GDM1 (cell line): Measurements from ENCODE around the gene ATOSB.
A peak's percentile ranks its signal among the peaks of the same experiment; 100 is the strongest.

Source experiments
- DNase-seq: peaks from one replicate; lab custom pipeline; 2025; lab: John Stamatoyannopoulos, UW

The ATOSB gene

DNA sequence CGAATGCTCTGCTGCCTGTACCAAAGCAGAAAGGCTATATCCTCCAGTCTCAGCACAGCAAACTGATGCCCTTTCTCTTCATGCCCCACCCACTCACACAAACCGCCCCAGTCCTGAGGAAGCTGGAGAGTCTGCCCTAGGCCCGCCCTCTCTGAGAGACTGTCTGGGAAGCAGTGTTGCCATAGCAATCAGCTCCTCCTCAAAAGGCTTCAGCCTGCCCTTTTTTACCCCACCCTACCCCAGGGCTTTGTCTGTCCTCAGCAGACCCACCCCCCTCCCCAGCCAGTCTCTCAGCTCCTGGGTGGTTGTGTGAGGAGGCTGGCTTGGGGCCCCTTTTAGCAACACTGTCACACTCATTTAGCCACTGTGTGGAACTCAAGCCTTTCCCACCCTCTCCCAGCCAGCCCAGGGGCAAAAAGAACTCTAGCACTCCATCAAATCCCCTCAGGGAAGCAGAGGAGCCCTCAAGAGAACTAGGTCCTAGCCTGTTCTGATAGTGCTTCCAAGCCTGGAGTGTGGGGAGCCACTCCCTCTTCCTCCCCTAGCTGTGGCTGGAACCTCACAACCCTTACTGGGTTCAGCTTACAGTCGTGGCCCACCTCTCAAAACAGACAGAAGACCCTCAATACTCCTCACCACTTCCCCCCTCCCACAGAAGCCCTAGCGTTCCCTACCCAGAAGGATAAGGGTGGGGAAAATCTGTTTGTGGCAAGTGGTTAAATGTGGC, 1.4 kb downstream of the ATOSB start:
- DNase-seq: peak; percentile 80

DNA sequence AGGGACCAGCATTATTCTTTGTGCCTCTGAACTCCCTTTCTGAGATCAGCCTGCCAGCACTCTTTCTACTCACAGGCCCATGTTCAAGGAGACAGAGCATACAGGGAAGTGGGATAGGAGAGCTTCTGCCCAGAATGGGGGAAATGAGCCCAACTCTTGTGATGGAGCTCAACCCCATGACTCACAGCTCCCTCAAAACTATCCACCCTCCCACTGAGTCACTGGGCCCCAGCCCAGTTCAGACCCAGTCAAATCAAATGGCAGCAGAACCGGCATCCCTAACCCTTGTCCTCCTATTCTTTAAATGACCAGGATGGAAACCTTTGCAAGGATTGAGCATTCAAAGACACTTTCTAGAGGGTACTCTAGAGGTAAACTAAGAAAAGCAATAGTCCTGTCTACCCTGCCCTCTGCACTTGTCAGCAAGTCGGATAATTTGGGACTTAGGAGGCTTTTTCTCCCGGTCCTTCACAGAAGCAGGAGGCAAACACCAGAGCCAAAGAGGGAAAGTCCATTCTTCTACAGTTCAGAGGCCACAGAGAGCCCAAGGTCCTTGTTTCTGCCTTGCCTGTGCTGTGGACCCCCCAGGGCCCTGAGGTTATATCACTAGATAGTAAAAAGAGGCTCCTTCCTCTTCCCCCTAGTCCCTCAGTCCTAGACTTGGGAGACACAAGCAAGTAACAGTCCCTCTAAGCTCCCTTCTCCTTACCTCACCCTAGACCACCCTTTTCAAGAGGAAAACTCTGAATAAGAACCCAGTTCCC, 3.2 kb downstream of the ATOSB start:
- DNase-seq: no peak

DNA sequence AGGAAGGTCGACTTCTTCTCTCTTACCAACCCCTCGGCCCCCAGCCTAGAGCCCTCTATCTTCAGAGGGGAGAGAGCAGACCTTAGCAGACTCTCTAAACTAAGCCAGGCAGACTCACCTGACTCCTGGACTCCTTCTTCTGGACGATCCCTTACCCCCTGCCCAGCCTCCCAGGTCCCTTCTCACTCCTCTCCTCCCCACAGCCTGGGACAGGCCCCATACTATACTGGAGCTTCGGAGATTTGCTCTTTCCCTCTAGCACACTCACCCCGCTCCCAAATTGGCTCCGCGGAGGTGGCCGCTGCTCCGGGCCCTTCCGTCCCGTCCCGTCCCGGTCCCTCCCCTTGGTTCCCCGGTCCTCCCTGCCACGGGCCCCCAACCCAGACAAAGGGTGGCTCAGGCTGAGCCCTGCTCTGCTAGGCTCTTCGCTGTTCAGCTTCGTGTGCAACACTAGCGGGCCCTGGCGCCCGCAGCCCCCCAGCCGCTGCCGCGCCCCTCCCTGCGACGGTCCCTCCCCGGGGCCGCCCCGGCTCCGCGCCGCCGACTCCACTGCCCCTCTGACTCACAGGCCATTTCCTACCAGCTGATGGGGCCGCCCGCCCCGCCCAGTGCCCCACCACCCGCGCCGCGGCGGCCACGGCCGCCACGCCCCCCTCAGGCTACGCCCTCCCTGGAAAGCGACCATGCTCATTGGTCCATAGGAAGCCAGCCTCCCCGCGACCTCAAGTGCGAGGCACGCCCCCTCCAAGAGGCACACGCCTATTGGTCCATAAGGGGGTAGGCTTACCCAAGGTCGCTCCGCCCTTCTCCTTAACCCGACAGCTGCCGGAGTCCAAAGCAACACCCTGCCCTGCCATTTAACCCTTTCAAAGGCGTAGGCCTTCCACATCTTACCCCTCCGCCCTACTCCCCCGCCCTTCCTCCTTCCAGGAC, 4.4 kb downstream of the ATOSB start:
- peak; percentile 97 for DNase-seq

DNA sequence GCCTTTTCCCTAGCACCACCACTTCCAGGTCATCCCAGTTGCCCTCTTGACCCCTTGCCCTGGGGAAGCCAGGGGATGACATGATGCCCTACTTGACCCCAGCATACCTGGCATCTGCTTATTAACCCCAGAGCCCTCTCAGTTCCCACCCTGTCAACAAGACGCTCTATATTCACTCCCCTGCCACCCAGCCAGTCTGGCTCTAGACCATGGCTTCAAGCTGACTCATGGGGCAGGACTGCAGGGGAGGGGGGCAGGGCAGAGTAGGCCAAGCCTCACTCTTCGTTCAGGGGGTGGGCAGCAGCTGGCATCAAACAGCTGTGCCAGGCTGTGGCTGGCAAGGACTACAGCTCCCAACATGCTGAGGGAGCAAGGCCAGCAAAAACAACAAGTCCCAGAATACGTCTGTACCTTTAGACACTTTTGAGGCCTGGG, 5.3 kb downstream of the ATOSB start:
- DNase-seq: no peak

DNA sequence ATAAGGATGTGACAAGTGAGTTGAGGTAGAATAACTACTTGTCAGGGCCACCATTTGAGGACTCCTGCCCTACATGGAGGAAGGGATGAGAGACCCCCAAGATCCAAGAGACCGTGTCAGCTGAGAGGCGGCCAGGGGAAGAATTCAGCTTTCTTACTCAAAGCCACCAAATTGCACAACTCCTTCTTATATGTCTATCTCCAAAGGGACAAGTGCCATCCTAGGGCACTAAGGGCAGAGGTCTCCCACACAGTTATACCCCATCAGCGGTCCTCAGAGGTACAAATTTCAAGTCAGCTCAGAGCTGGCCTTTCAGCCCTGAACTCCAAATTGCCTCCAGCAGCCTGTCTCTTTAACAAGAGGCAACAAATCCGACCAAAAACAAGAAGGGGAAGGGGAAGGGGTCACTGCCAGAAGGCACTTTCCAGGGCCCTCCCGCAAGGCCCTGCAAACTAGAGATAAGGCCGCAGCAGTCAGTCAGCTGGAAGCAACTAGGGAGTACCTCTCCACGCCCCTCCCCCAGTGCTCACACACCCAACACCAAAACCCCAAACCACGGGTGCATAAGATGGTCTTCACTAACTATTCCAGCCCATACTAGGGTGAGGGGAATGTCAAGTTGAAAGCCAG, 6.6 kb downstream of the ATOSB start:
- peak; percentile 85 for DNase-seq

DNA sequence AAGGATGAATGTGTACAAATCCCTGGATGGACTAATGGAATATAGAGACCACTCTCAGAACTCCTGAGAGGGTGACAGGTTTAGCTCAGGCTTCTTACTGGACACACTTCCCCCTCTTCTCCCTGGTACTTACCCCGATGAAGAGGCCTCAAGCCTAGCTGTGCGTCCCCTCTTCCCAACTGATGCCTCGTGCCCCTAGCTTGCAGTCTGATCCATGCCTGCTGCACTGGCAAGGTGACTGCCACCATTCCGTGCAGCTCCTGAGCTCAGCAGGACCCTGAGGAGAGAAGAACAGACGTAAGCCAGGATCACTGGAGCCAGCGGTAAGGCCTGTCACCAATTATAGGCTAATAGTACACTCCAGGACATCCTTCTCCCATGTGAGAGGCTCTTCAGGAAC, 7.2 kb downstream of the ATOSB start:
- DNase-seq: no peak

DNA sequence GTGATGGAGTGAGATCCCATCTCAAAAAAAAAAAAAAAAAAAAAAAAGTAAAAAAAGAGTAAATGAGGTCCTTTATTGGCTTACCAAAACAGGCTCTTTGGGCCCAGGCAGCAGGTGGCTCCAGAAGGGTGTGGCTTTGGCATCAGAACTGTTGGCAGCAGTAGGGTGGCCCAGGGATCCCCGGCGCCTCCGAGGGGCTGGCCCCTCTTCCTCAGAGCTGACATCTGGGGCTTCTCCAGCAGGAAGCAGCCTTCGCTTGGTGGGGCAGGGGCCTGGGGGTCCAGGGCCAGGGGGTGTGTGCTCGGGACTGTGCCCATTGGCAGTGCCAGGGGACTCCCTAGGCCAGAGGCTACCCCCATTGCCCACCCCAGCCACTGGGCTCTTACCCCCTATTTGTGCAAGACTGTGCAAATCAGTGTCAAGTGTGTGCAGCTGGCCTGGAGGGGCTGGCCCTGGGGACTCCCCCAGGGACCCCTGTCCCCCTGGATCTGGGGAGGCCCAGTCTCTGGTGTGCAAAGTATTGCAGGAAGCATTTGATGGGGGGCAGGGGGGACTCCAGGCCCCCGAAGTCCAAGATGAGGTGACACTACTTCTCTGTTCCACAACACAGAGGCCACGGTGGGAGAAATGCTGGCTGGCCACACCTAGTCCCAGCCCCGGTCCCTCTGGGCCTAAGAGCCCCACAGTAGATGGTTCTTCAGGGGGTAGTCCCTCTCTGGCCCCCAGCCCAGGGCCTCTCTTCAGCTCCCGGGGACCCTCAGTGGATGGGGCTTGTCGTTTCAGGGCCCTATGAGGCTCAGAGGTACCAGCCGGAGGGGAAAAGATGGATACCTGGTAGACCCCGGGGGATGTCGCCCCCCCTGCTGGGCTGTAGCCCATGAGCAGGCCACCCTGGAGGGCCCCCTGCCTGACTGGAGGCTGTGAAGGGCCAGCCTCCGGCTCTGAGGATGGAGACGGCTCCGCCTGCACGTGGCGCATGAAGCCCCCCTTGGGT, 8.1 kb downstream of the ATOSB start:
- DNase-seq: no peak

DNA sequence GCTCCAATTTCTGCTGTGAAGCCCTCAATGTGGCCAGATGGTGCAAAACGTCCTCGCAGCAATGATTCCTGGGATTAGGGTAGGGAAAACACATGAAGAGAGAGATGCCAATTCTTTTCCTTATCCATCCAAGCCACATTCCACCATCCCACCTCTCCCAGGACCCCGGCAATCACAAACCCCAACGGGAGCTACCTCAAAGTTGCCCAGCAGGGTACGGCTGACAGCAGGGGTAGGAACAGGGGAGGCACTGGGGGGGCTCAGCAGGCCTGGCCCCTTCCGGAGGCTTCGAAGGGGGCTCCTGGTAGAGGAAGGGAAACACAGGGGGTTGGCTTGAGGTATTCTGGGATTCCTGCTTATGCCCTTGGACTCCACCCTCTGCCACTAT, 9.3 kb downstream of the ATOSB start:
- DNase-seq: no peak

DNA sequence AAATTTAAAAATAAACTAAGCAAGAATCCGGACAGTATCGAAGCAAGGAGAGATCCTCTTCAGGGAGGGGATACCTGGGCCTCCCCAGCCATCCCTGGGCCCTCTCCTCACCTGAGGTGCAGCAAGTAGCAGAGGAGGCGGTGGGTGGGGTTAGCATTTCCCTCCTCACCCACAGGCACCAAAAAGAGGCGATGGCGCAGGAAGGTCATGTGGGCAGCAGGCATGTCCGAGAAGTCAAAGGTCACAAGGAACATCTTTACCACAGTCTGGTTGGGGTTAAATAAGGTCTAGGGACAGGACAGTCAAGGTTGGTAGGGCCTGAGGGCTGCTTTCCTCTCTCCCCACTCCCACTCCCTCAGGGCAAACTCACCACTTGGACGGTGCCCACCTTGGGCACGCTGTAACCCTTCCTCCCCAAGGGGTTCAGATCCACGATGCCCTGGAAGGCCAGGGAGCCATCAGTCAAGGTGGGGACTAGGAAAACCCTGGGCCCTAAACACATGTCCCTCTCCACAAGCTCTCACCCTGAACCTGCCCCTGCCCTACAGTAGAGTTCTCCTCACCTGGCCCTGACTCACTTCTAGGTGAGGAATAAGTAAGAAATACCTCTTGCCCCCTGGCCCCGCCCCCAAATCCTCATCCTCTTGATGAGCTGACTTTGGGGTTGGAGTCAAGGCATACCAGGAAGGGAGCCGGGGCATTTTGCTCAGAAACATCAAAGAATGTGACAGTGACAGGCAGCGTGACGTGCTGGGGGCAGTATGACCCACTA, 9.9 kb downstream of the ATOSB start:
- no peak for DNase-seq

DNA sequence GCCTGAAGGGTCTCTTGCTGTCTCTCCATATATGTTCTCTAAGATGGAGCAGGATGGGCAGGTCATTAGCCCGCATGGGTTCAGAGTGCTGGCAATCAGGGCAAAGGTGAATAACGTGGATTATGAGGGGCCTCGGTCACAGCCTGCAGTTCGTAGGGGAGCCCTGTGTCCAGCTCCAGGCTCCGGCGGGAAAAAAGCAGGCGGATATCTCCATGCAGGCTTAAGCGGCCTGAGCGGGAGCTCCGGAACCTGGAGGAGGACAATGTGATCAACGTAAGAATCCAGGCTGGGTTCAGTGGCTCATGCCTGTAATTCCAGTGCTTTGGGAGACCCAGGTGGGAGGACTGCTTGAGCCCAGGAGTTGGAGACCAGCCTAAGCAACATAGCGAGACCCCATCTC, 10.5 kb downstream of the ATOSB start:
- DNase-seq: no peak

DNA sequence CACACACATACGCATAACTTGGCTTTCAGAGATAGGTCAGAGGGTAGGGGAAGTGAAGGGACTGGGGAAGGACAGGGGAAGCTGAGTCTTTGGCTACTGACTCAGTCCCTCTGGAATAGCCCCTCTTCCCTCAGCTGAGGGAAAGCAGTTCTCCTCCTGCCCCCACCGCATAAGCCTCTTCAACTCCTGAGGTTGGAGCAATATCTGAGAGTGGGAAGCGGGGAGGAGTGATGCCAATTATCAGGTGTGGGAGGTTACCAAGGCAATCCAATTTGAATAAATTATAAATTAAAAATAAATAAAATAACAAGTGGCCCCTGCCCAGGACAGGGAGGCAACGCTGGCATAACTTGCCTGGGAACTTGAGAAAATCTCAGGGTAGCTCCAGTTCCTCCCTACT, 11.1 kb downstream of the ATOSB start:
- no peak for DNase-seq

DNA sequence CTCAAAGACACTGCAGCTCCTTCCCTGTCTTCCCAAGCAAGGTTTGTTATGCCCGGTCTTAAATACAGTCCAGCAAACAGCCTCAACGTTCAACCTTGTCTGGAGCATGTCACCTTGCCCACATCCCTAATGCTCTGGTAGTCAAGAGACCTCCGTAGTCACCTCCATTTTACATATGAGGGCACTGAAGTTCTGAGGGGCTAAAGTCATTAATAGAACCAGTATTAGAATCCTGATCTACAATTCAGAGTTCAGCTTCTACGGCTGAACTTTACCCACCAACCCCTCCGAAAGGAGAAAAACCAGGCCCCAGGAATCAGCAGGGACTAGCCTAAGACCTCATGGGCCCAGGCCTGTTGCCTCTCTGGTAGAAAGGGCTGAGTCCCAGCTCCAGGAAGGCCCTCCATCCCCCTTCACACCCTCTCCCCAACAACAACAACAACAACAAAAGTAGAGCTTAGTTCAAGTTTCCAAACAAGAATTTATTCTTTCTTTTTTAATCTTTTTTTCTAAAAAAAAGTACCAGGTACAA, 11.9 kb downstream of the ATOSB start:
- DNase-seq: no peak

DNA sequence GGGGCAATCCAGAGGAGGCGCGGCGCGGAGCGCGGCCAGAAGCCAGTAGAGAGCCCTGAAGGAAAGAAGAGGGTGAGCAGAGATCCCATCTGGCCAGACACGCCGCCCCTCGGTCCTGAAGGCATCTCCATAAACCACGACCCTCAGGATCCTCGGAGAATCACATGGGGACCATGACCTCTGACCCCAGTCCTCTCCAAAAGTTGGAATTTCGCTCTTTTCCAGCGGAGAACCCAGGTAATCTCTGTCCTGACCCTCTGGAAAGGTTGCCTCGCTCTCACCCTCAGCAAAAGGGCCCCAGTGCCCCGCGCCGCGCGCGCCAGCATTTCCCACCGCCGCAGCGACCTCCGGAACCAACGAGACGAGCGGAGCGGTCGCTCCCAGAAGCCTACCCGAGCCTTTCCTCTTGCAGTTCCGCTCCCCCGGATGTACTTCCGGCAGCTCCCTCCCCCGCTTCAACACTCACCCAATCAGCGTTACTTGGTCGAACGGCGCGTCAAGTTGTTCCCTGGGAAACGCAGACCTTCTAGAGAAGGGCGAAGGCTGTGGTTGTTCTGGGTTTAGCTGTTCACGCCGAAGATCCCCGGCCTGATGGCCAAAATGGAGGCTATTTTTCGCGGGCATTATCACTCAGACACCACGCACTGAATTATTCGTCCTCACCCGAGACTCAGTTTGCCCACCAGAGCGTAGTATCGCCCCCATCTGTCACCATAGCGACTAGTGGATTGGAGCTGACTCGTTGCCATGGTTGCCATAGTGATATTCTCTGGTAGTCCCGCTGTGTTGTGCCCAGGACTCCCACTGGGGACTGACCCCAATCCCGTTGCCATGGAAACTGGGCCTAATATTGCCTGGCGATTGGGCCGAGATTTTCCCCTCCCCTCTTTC, 12.6 kb downstream of the ATOSB start, which contains the start of gene STOML2:
Gene STOML2, minus strand, starts transcription at position 363 of the 891 bp plus-strand sequence. Its CDS starts 37 bp downstream, at position 326.
- DNase-seq: peak; percentile 92

DNA sequence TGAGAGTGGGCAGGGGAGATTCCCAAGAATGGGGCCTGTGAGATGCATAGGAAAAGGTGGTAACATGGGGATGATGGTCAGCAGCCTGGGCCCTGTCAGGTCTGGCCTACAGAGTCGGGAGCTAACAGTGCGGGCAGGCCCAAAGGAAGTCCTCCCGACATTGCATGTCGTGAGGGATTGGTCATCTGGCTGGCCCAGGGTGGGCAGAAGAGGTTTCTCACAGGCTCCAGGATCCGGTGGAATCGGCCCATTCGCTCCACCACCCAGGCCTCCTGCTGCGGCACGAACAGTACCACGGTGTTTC, 13.2 kb downstream of the ATOSB start:
- DNase-seq: no peak

DNA sequence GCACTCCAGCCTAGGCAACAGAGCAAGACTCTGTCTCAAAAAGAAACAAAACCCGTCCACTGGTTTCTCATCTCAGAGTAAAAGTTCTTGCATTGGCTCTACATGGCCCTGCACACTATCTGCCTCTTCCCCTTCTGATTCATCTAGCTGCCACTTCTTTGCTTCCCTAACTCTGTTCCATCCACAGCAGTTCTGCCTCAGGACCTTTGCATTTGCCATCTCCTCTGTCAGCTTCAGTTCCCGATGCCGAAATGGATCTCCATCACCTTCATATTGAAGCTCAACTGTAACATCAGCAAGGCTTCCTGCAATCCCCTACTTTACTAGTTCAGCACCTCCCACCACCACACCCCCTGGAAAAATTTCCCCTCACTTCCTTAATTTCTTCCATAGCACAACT, 18.1 kb downstream of the ATOSB start:
- DNase-seq: no peak

DNA sequence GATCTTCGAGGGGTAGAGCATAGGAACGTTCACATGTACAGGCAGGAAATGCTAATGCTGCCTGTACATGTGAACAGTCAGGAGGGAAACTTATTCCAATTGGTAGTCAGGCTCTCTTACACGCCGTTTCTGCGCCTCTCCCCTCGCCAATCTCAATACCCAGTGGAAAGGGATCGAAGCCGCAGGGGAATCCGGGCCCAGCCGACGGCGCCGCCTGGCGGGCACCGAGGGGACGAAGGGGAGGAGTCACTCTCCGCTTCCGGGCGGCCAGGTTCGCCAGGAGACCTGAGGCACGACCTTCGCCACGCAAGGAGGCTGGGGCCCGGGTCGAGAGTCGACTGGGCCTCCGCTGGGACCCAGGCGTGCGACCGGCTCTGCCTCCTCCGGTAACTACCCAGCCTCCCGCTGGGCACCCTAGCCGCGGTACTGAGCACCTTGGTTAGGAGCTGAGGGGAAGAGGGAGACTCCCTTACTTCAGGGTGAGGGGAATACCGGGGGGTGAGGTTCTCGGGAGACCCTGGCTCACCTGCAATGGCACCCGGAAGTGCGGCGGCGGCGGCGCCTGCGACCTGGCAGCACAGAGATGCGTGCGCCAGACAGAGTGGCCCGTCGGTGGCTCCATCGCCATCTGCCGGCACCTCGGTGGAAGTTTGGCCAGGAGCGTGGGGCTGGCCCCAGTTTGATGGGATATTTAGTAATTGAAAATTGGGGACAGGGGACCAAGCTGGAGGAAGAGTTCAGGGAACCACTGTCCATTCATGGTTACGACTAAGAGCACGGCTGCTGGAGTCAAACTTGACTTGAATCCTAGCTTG, 19.4 kb downstream of the ATOSB start, which contains the start of gene PIGO:
Gene PIGO, minus strand, starts transcription at position 557 of the 815 bp plus-strand sequence. CDS start 1,026 bp downstream, outside the sequence.
- DNase-seq: peak; percentile 80

DNA sequence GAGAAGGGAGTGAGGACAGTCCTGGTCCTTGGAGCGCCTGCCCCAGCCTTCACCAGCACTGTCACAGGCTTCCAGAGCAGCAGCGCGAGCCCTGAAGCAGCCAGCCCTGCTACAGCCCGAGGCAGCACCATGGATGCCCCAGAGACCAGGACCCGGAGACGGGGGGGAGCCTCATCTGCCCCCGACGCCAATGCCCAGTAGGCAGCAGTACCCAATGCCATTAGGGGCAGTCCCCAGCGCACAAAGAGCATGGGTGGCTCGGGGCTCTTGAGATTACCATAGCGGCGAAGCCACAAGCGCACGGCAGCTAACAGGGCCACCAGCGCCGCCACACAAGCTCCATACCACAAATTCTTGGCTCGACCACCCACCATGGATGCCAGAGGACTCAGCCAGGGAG, 24.1 kb downstream of the ATOSB start:
- no peak for DNase-seq

DNA sequence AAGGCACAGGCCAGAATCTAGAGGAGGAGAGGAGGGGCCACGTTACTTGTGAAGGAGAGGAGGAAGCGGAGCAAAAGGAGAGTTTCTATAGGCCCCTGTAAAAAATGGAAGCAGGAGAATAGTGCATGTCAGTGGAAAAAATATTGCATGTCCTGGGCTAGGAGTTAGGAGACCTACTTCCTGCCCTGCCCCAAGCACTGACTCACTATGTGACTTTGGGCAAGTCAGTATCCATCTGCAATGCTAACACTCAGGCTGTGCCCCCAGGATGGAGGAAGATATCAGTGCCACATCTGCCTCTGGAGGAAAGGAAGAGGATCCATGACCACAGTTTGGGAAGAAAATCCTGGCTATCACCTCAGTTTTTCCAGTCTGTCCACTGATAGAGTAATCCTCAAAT, 26.2 kb downstream of the ATOSB start:
- DNase-seq: no peak
